Retina (tissue), 1 donor: ENCODE measurements around the gene IGFBPL1.
A peak's percentile ranks its signal among the peaks of the same experiment; 100 is the strongest.
"Not testable (repeated sequence)": the region's sequence is repeated elsewhere in the genome, so short reads cannot be mapped to it uniquely, and the experiment has no call there.

Source experiments
- DNase-seq: peaks from one replicate; pipeline ENCODE4 v3.0.0-alpha.2; 2016

Gene IGFBPL1

DNA sequence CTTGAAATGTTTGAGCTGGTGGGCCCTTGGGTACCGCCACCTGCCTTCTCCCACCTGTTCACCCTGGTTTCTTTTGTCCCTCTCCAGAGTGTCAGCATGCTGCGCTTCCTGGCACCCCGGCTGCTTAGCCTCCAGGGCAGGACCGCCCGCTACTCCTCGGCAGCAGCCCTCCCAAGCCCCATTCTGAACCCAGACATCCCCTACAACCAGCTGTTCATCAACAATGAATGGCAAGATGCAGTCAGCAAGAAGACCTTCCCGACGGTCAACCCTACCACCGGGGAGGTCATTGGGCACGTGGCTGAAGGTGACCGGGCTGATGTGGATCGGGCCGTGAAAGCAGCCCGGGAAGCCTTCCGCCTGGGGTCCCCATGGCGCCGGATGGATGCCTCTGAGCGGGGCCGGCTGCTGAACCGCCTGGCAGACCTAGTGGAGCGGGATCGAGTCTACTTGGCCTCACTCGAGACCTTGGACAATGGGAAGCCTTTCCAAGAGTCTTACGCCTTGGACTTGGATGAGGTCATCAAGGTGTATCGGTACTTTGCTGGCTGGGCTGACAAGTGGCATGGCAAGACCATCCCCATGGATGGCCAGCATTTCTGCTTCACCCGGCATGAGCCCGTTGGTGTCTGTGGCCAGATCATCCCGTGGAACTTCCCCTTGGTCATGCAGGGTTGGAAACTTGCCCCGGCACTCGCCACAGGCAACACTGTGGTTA, 28.4 kb downstream of the IGFBPL1 start:
- no peak for DNase-seq

- no peak for DNase-seq
These were observed 29.8 kb downstream of the IGFBPL1 start for GRCh38 chr9:38394416-38394815.

- peak; percentile 16 for DNase-seq
These were observed 31.0 kb downstream of the IGFBPL1 start for GRCh38 chr9:38393128-38393796.

DNA sequence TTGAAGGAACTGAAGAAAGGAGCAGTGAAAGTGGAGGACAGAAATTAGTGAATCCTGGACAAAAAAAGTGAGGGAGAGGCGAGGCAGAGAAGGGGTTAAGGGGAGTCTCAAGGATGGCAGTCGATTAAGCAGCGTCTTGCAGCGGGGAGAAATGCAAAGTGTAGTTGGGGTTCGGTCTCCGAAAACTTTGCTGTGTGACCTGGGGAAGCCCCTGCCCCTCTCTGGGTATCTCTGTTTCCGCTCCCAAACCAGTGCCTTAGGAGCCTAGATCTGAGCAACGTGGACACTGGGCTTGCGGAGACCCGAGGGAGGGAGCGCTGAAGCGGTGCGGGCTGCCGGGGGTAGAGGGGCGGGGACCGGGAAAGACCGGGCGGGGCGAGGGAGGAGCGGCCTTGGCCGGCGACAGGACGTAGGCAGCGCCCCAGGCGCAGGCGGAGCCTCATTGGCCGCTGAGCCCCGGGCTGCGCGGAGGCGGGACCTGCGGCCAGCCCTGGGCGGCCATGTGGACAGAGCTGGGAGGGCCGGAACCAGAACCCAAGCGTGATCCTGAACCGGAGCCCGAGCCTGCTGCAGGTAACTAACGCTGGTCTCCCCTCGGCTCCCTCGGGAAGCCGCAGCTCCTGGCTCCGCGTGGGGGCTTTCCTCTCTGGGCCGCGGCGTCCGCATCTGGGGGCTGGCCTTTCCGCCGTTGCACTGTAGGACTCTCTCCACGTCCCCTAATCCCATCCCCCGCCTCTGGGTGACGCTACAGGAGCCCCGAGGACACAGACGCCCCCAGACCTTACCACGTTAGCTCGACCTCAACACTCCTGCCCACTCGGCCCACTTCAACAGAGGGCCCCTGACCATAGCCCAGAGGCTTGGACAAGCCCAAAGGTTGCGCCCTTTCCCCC, 31.8 kb downstream of the IGFBPL1 start, which contains the start of gene ALDH1B1:
Gene ALDH1B1 (plus strand): TSS at position 468 of the 893 bp plus-strand sequence. CDS start 3,047 bp downstream, outside the sequence.
- DNase-seq = peak; percentile 92

GRCh38 chr9:38391278-38392118, 32.8 kb downstream of the IGFBPL1 start:
- DNase-seq = no peak

DNA sequence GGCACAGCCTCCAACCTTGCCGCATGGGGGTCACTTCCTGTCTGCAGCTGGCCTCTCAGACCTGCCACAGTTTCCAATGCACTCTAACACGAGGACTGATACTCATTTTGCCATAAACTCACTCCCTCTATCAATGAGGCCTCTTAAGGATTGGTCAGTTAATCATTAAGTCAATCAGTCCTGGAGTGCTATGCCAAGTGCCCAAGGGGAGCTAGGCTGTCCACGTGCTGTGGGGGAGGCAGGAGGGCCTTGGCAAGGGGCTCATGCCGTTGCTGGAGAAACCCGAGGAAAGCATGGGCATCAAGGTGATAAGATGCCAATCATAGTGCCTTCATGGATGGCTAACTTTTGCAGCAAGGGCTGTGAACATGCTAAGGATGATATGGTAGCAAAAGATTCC, 33.4 kb downstream of the IGFBPL1 start:
- no peak for DNase-seq

GRCh38 chr9:38390442-38390841, 33.8 kb downstream of the IGFBPL1 start:
- DNase-seq = no peak

GRCh38 chr9:38389313-38389712, 34.9 kb downstream of the IGFBPL1 start:
- DNase-seq = no peak

DNA sequence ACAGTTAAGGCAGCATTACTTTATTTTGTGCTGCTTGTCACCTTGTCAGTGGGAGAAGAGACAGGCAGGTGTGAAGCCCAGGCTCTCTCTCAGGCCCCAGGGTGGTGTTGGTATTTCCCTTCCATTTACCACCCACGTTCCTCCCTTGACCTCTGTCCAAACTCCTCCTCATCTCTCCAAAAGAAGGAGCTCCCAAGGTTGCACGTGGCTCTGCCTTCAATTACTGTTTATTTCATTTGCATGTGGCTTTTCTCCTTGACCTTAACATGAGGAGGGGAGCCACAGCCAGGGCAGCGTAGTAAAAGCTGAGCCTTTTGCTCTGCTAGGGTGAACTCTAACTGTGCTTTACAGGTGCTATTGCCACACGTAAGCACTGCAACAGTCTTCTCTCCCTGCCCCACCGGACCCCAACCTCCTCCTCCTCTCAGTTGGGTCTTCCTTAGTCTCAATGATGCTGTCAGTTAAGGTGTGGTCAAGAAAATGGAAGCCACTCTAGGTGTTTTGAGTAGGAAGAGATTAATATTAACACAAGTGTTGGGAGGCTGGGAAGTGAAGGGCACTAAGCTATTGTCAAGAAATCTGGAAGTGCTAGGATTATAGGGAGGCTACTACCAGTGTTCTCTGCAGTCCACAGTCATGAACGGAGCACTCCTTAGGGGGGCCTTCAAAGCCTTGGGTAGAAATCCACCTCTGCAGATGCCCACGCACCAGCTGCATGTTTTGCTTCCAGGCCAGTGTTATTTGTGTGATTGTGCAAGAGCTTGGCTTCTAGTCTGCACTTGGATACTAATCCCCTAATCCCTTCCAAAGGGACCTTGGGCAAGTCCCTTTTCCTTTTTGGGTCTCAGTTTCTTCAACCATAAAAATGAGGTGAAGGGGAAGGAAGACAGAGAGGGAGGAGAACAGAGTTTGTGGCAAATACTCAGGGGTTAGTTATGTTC, 35.7 kb downstream of the IGFBPL1 start:
- no peak for DNase-seq

DNA sequence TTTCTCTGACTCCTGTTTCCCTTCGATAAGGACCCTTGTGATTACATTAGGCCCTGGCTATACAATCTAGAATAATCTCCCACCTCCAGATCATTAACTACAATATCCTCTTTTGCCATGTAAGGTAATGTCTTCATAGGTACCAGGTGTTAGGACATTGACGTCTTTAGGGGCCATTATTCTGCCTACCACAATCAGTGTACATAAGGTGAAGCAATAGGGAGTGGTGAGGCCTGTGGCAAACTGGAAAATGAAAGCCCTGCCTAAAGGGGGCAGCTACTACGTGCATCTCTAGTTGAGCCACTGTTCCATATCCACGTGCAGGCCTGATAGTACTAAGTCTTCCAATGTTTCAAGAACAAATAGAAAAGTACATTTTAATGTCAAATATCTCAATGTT, 36.5 kb downstream of the IGFBPL1 start:
- no peak for DNase-seq

DNA sequence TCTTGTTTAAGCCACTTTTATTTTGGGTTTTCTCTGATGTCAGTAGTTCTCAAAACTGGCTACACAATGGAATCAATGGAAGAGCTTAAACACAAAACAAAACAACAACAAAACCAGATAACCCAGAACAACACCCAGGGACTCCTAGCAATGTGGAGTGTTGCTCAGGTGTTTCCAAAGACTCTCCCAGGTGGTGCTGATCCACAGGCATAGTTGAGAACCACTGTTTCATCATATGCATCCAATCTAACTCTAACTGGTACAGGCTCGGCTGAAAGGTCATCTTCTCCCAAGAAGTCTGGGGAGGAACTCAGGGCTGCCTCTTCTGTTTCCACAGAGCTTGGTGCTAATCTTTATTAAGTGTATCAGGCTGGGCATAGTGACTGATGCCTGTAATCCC, 37.2 kb downstream of the IGFBPL1 start:
- no peak for DNase-seq

- no peak for DNase-seq
These were observed 37.8 kb downstream of the IGFBPL1 start for GRCh38 chr9:38386319-38386895.

DNA sequence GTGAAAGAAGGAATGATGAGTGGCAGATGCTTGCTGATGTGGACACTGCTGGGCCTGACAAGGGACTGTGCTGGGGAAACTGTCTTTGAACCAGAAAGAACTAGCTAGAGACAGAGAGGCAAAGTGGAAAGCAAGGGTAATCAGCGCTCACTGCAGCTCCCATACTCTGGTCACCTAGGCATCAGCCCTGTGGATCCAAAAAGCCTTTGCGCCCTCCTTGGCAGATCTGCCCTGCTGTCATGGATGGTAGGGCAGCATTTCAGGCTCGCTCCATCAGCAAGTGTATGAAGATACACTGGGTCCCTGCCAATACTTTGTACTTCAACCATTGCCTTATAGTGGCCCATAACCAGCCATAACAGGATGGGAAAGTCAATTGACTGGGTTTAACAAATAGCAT, 38.4 kb downstream of the IGFBPL1 start:
- no peak for DNase-seq

DNA sequence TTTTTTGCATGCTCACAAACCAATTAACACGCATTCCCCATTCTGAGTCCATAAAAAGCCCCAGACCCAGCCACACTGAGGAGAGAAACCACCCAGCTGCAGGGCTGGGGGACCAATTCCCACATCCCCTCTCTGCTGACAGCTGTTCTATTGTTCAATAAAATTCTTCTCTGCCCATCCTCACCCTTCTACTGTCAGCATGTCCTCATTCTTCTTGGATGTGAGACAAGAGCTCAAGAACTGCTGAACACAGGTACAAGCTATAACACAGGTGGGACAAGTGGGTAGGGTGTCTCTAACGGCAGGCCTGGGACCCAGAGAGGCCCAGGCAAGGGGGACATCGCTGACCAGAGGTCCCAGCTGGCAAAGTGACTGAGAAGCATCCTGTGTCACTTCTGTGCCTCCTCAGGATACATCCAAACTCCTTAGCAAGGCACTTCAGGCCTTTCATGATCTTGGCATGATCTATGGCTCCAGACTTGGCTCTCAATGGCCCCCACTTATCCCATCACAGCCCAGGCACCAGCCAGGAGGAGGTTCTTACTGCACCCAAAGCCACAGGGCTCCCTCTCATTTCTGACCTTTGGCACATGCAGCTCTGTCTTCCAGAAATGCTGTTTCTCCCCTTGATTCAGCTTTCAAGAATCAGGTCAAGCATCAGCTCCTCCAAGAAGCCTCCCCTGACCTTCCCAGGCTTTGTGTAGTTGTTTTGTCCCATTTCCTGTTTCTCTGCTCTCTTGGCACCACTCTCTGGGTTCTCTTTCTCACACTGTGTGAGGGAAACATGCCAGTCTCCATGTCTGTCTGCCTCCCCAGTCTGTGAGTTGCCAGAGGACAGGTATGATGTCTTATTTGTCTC, 39.0 kb downstream of the IGFBPL1 start:
- no peak for DNase-seq

- DNase-seq = no peak
These were observed 42.1 kb downstream of the IGFBPL1 start for GRCh38 chr9:38382141-38382540.

DNA sequence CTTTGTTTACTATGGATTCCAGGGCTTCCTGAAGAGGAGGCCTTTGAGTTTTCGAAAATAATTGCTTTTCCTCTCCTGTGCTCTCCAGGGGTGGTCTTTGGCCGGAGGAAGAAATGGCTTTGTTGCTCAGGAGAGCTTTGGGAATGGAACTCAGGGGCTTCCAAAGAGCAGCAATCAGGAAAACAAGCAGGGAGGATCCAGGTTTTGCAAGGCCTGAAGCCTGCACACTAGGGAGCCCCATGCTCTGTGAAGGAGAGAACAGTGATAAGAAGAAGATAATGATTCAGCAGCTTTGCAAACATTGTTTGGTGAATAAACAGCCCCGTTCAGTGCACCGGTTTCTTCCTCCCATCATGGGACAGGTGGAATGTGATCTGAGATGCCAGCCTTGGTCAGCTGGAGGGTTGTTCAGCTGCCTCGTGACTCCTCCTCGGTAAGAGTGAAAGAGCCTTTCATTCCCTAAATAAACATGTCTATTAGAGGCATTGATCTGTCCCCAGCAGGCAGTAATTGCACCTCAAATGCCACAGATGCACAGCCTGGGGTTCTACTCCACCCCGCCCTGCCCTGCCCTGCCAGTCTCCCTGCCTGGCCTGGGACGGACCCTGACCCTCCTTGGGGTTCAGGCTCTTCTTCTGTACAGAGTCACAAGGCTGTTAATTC, 43.3 kb downstream of the IGFBPL1 start:
- no peak for DNase-seq

DNA sequence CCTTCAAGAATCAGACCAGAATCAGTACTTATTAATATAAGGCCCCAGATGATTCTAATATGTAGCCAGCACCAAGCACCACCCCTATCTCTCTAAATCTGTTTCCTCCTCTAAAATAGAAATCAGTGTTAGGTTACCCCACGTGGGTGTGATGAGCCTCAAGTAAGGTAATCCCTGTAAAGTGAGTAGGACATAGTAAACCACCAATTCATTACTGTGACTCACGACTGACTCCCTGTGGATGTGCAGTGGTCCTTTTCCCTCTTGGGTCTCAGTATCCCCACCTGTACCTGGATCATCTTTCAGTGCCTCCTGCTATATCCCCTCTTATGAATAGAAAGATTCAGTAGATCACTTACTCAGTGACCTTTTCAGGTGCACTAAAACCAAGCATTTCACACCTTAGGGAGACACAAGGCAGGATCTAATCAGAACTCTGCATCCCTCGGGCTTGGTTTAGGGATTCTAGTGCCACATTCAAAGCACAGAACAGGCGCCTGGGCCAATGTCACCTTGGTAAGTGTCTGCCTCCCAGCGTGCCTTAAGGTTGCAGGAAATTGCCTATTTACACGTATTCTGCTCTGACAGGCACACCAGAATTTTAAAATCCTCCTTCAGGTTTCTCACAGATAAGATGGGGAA, 43.9 kb downstream of the IGFBPL1 start:
- DNase-seq = no peak

- not testable (repeated sequence) for DNase-seq
These were observed 46.7 kb downstream of the IGFBPL1 start for GRCh38 chr9:38377336-38378083.
